ENCODE results near the gene VWA8.

The VWA8 gene

GRCh38 chr13:41994696-41995095 lies 33.8 kb upstream of the VWA8 start:
- TF ChIP-seq REST (IDR thresholded peaks at IDR 0.05; ENCODE audit: insufficient read depth in 1 of 2, low read depth in 2 of 2, low read length in 2 of 2) (no peak), TAF1 (IDR thresholded peaks at IDR 0.05; ENCODE audit: borderline replicate concordance, insufficient read depth, low read length) (no peak), POLR2AphosphoS5 (IDR thresholded peaks at IDR 0.05; ENCODE audit: low read depth, low read length) (no peak), SIN3A (IDR thresholded peaks at IDR 0.05; ENCODE audit: borderline replicate concordance, insufficient read depth, low read length) (no peak), FOXP2 (optimal IDR thresholded peaks at IDR 0.05; ENCODE audit: borderline replicate concordance, extremely low read depth, extremely low read length, insufficient read depth) (no peak)

GRCh38 chr13:41991936-41992335 lies 31.0 kb upstream of the VWA8 start:
- TF ChIP-seq POLR2AphosphoS5 (IDR thresholded peaks at IDR 0.05; ENCODE audit: low read depth, low read length) (no peak), REST (IDR thresholded peaks at IDR 0.05; ENCODE audit: insufficient read depth in 1 of 2, low read depth in 2 of 2, low read length in 2 of 2) (no peak), SIN3A (IDR thresholded peaks at IDR 0.05; ENCODE audit: borderline replicate concordance, insufficient read depth, low read length) (no peak), TAF1 (IDR thresholded peaks at IDR 0.05; ENCODE audit: borderline replicate concordance, insufficient read depth, low read length) (no peak), FOXP2 (optimal IDR thresholded peaks at IDR 0.05; ENCODE audit: borderline replicate concordance, extremely low read depth, extremely low read length, insufficient read depth) (no peak)

GRCh38 chr13:41988244-41988643 lies 27.3 kb upstream of the VWA8 start:
- TF ChIP-seq REST (IDR thresholded peaks at IDR 0.05; ENCODE audit: insufficient read depth in 1 of 2, low read depth in 2 of 2, low read length in 2 of 2) = no peak
- TF ChIP-seq POLR2AphosphoS5 (IDR thresholded peaks at IDR 0.05; ENCODE audit: low read depth, low read length) = no peak
- no peak for TF ChIP-seq SIN3A (IDR thresholded peaks at IDR 0.05; ENCODE audit: borderline replicate concordance, insufficient read depth, low read length)
- no peak for TF ChIP-seq FOXP2 (optimal IDR thresholded peaks at IDR 0.05; ENCODE audit: borderline replicate concordance, extremely low read depth, extremely low read length, insufficient read depth)
- no peak for TF ChIP-seq TAF1 (IDR thresholded peaks at IDR 0.05; ENCODE audit: borderline replicate concordance, insufficient read depth, low read length)

- TF ChIP-seq REST (IDR thresholded peaks at IDR 0.05; ENCODE audit: insufficient read depth in 1 of 2, low read depth in 2 of 2, low read length in 2 of 2) (no peak), POLR2AphosphoS5 (IDR thresholded peaks at IDR 0.05; ENCODE audit: low read depth, low read length) (no peak), SIN3A (IDR thresholded peaks at IDR 0.05; ENCODE audit: borderline replicate concordance, insufficient read depth, low read length) (no peak), FOXP2 (optimal IDR thresholded peaks at IDR 0.05; ENCODE audit: borderline replicate concordance, extremely low read depth, extremely low read length, insufficient read depth) (no peak), TAF1 (IDR thresholded peaks at IDR 0.05; ENCODE audit: borderline replicate concordance, insufficient read depth, low read length) (no peak)
These were observed 25.0 kb upstream of the VWA8 start for GRCh38 chr13:41985788-41986508.
